Heart left ventricle (tissue), 13 donors: Measurements from ENCODE around the gene HLCS.

Experiments used
- CTCF ChIP-seq, 12 donors: fragments of 200-600 bp; sonication (generic) in 4 of 12; IDR thresholded peaks; one replicate each; pipeline versions ENCODE4 v1.5.0 to v1.8.0; 2018 to 2022; ENCODE audit warnings: antibody characterized with exemption in 12 of 12, mild to moderate bottlenecking in 5 of 12
- POLR2A ChIP-seq, 2 donors: fragments of 450-650 bp; IDR thresholded peaks; one replicate each; pipeline ENCODE4 v1.6.1; 2017; ENCODE audit warnings: antibody characterized with exemption in 2 of 2, mild to moderate bottlenecking in 2 of 2, moderate library complexity in 2 of 2
- donor health status: ischemic (EF 13 %, LVEDD 7.1; RV severe dilation, severe dysfunction).
- donor health status: DM: no; HTN: yes; CAD: no.
- donor health status: DM: no; HTN: no; CAD: no.
- donor health status: ischemic (EF 25% LVEDD 6.9; RV normal size, moderate dysfunction).
- donor health status: ischemic (EF 25% LVEDD 5.7; RV mildly dilated, moderate dysfunction).
- donor health status: ischemic (EF 35%, LVEDD 5.7; RV mildly dilated, moderate dysfunction).
- donor health status: nonischemic (EF 11% LVEDD 7.7; RV severe dilation, severe dysfunction).
- donor health status: DM: yes; HTN: yes; CAD: no.
- donor health status: PGD.
- donor health status: ischemic (EF 29% LVEDD 5.4; RV normal size, mild dysfunction).
- donor health status: nonischemic (EF 23%, LVEDD 6.1; RV moderate dilation, normal function).

GRCh38 chr21:36918291-36918690 lies 48.2 kb downstream of the HLCS start:
- TF ChIP-seq CTCF (IDR thresholded peaks at IDR 0.05), result no peak
- no peak for TF ChIP-seq POLR2A (IDR thresholded peaks at IDR 0.05)
